ENCODE results near the gene ASH1L.
"Not testable (repeated sequence)": the region's sequence is repeated elsewhere in the genome, so short reads cannot be mapped to it uniquely, and the experiment has no call there.

Gene ASH1L

DNA sequence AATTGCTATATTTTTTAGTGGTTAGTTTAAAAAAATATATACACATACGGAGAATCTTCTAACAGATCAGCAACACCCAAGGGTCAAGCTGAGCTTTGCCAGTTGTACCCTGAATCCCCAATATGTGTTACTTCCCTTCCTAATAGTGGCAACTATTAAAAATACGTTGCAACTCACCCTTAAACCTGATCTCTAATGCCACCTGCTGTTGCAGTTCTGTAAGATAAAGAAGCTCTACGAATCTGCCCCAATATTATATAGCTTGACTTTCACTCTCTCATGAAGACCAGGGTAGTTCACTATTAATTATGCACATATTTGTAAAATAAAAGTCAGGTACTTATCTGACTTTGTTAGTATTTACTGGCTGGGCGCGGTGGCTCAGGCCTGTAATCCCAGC, 58.4 kb downstream of the ASH1L start:
- TF ChIP-seq, protein P1, sequence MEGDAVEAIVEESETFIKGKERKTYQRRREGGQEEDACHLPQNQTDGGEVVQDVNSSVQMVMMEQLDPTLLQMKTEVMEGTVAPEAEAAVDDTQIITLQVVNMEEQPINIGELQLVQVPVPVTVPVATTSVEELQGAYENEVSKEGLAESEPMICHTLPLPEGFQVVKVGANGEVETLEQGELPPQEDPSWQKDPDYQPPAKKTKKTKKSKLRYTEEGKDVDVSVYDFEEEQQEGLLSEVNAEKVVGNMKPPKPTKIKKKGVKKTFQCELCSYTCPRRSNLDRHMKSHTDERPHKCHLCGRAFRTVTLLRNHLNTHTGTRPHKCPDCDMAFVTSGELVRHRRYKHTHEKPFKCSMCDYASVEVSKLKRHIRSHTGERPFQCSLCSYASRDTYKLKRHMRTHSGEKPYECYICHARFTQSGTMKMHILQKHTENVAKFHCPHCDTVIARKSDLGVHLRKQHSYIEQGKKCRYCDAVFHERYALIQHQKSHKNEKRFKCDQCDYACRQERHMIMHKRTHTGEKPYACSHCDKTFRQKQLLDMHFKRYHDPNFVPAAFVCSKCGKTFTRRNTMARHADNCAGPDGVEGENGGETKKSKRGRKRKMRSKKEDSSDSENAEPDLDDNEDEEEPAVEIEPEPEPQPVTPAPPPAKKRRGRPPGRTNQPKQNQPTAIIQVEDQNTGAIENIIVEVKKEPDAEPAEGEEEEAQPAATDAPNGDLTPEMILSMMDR (IDR thresholded peaks at IDR 0.05; ENCODE audit: control extremely low read depth, extremely low read depth, low read depth, missing control alignments) = peak; percentile 36
- ChIA-PET POLR2A (no interaction called here), CTCF (interaction anchor here (0.7 to 3.0 kb wide), 13 partner anchors 9 to 258 kb away, joined by 3 to 19 read pairs (median 4); no protein-coding TSS in a partner anchor)
- DNase-seq (ENCODE audit: extremely low spot score) = peak; percentile 38

DNA sequence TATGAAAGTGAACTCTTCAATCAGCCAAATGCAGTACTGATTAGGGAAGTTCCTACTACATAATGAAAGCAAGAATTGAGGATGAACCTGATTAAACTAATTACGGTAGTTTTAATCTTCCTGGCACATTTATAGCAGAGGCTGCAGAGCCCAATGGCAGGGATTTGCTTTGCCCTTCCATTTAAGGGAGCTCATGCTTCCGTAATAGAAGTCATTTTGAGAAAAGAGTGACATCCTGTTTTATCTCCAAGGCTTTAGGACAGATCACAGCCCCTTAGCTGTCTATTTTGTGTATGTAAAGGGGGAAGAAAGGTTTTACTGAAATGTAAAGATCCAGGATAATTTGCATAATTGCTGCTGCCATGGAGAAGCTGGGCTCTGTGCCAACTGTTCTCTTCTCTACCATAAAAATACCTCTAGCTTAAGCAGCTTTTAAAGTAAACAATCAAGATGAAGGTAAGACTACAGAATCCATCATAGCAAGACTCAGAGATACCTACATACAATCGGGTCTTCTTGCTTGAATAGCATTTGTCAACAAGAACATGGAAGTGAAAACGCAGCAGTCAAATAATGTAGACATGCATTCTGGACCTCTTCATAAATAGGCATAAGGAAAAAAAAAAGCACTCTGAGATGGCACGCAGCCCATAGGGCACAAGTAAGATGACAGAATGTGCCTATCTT, 62.5 kb downstream of the ASH1L start:
- CTCF ChIA-PET = interaction anchor here (0.9 to 3.1 kb wide), 11 partner anchors 9 to 250 kb away, joined by 3 to 10 read pairs (median 4); no protein-coding TSS in a partner anchor
- DNase-seq (ENCODE audit: extremely low spot score) = peak; percentile 24
- TF ChIP-seq, protein P1 (IDR thresholded peaks at IDR 0.05; ENCODE audit: control extremely low read depth, extremely low read depth, low read depth, missing control alignments) = no peak
- POLR2A ChIA-PET = interaction anchor here (0.7 kb wide), 1 partner anchor 28 kb away, joined by 4 read pairs; no protein-coding TSS in a partner anchor

DNA sequence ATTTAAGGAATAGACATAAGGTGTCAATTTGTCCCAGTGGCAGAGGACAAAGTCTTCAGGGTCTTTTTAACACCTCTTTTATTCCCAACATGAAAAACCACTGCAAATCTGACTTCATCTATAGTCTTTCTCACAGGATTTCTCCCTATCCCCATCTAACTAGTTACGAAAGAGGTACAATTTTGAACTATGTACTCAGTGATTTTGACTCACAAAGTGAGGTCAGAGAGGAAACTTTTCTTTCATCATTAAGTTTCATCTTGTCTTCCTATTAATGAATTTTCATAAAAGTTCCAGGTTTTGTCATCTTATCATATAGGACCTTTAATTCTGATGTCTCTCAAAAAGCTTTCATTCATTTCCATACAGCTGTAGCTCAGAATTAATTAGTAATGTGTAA, 63.3 kb downstream of the ASH1L start:
- TF ChIP-seq, protein P1 (IDR thresholded peaks at IDR 0.05; ENCODE audit: control extremely low read depth, extremely low read depth, low read depth, missing control alignments) = no peak
- ChIA-PET POLR2A (no interaction called here), CTCF (interaction anchor here (1.0 to 2.4 kb wide), 6 partner anchors 10 to 249 kb away, joined by 3 to 8 read pairs (median 3); no protein-coding TSS in a partner anchor)
- DNase-seq (ENCODE audit: extremely low spot score) = no peak

DNA sequence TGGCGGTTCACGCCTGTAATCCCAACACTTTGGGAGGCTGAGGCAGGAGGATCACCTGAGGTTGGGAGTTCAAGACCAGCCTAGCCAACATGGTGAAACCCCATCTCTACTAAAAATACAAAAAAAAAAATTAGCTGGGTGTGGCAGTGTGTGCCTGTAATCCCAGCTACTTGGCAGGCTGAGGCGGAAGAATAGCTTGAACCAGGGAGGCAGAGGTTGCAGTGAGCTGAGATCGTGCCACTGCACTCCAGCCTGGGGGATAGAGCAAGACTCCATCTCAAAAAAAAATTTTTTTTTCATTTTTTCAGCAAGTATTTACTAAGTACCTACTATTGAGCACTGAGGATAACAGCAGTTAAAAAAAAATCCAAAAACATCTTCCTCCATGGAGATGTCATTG, 69.0 kb downstream of the ASH1L start:
- ChIA-PET POLR2A (interaction anchor here (0.6 kb wide), 1 partner anchor 19 kb away, joined by 3 read pairs; no protein-coding TSS in a partner anchor), CTCF (interaction anchor here (1.4 to 1.9 kb wide), 2 partner anchors 16 to 243 kb away, joined by 3 to 5 read pairs; no protein-coding TSS in a partner anchor)
- not testable (repeated sequence) for DNase-seq (ENCODE audit: extremely low spot score)

DNA sequence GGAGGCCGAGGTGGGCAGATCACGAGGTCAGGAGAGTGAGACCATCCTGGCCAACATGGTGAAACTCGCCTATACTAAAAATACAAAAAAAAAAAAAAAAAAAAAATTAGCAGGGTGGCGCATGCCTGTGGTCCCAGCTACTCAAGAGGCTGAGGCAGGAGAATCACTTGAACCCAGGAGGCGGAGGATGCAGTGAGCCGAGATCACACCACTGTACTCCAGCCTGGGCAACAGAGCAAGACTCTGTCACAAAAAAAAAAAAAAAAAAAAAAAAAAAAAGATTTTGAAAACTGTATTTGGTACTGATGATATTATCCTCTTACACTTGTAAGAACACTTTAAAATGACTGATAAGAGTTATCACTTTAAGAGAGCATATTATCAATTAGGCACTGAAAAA, 74.2 kb downstream of the ASH1L start:
- DNase-seq (ENCODE audit: extremely low spot score); POLR2A ChIA-PET: not testable (repeated sequence)
- CTCF ChIA-PET = interaction anchor here (1.3 kb wide), 1 partner anchor 176 kb away, joined by 3 read pairs; no protein-coding TSS in a partner anchor

DNA sequence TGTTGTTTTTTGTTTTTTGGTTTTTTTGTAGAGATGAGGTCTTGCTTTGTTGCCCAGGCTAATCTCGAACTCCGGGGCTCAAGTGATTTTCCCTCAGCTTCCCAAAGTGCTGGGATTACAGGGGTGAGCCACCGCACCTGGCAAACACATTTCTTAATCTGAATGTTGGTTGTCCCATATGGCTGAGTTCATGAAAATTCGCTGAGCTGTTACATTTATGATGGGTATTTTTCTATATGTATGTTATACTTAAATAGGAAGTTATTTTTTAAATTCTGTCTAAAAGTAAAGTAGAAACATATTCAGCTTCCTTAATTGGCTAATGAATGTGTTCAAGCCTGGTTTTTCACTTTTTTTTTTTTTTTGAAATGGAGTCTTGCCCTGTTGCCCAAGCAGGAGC, 75.1 kb downstream of the ASH1L start:
- POLR2A ChIA-PET = no interaction called here
- CTCF ChIA-PET = interaction anchor here (0.8 to 1.3 kb wide), 2 partner anchors 12 to 175 kb away, joined by 3 read pairs; no protein-coding TSS in a partner anchor
- TF ChIP-seq, protein P1 (IDR thresholded peaks at IDR 0.05; ENCODE audit: control extremely low read depth, extremely low read depth, low read depth, missing control alignments) = no peak
- no peak for DNase-seq (ENCODE audit: extremely low spot score)

DNA sequence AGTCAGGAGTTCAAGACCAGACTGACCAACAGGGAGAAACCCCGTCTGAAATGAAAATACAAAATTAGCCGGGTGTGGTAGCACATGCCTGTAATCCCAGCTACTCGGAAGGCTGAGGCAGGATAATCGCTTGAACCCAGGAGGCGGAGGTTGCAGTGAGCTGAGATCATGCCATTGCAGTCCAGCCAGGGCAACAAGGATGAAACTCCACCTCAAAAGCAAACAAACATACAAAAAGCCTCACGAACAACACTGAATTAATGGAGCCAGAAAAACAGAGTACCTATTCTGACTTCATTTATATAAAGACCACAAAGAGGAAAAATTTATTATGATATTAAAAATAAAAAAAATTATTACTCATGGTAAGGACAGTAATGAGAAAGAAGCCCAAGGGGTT, 75.7 kb downstream of the ASH1L start:
- POLR2A ChIA-PET; DNase-seq (ENCODE audit: extremely low spot score): not testable (repeated sequence)
- CTCF ChIA-PET = interaction anchor here (1.3 kb wide), 1 partner anchor 174 kb away, joined by 3 read pairs; no protein-coding TSS in a partner anchor

DNA sequence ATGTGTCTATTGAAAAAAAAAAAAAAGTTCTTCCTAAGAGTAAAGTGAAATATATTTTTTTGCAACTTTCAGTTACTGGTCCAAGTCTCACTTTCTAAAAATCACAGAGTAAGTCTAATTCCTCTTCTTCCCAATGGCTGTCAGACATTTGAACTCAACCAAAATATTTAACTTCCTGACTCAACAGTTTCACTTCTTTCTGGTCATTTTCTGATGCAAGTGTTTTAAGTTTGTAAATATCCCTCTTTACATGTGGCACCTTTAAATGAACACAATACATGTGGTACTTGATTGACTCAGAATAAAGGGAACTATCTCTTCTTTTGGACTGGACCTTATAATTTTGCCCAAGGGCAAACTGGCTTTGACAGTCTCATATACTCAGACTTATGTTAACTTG, 76.7 kb downstream of the ASH1L start:
- TF ChIP-seq, protein P1 (IDR thresholded peaks at IDR 0.05; ENCODE audit: control extremely low read depth, extremely low read depth, low read depth, missing control alignments) = no peak
- ChIA-PET CTCF (no interaction called here), POLR2A (no interaction called here)
- peak; percentile 22 for DNase-seq (ENCODE audit: extremely low spot score)
